Measurements from ENCODE around the gene SYK.
"Not testable (repeated sequence)": the region's sequence is repeated elsewhere in the genome, so short reads cannot be mapped to it uniquely, and the experiment has no call there.

Gene SYK

GRCh38 chr9:90884178-90884577, 82.6 kb downstream of the SYK start:
- Histone ChIP-seq H3K4me2 (ENCODE audit: low read length, poor library complexity, severe bottlenecking) (no peak overlapping the region), H3K9me3 (ENCODE audit: control insufficient read depth, low read length) (peaks cover 8% of the 10 kb centered on the region), H4K8ac (ENCODE audit: low read length) (no peak overlapping the region), H2AFZ (ENCODE audit: low read depth, low read length) (no peak overlapping the region), H4K91ac (ENCODE audit: low read length) (no peak overlapping the region), H2AK5ac (ENCODE audit: low read length, severe bottlenecking) (no peak overlapping the region), H3K9ac (ENCODE audit: low read length) (no peak overlapping the region), H2BK12ac (ENCODE audit: low read length in 2 of 2) (no peak overlapping the region), H2BK120ac (ENCODE audit: low read depth, low read length) (no peak overlapping the region), H3K4me1 (ENCODE audit: control insufficient read depth, insufficient read depth, low read depth, low read length) (peaks cover 2% of the 10 kb centered on the region), H2BK5ac (ENCODE audit: low read depth, low read length, poor library complexity, severe bottlenecking) (no peak overlapping the region), H3K27ac (ENCODE audit: low read length, poor library complexity, severe bottlenecking) (no peak overlapping the region), H3K14ac (ENCODE audit: low read length in 2 of 2) (no peak overlapping the region), H3K4me3 (ENCODE audit: insufficient read depth in 1 of 2, low read depth in 1 of 2, low read length in 2 of 2) (no peak overlapping the region), H3K18ac (ENCODE audit: low read depth in 1 of 2, low read length in 2 of 2) (no peak overlapping the region), H3K27me3 (ENCODE audit: control insufficient read depth in 1 of 2, insufficient read depth in 1 of 2, low read length in 2 of 2) (peaks cover 0 to 25% of the 10 kb centered on the region in 2 experiments), H3K23ac (ENCODE audit: low read length in 2 of 2) (no peak overlapping the region), H2BK15ac (ENCODE audit: low read depth, poor library complexity, severe bottlenecking) (no peak overlapping the region), H3K79me1 (replicated peaks; ENCODE audit: low read length, poor library complexity, severe bottlenecking) (no peaks in the 10 kb centered on the region), H3K36me3 (ENCODE audit: control insufficient read depth in 1 of 2, insufficient read depth in 2 of 2, low read depth in 1 of 2, low read length in 2 of 2) (peaks cover 0 to 27% of the 10 kb centered on the region in 2 experiments), H3K4ac (ENCODE audit: low read depth in 1 of 2, low read length in 2 of 2) (no peak overlapping the region)
- 91% methylated on average over 7 of the region's 8 CpGs for WGBS
- DNase-seq, result no peak

GRCh38 chr9:90886868-90887267, 85.2 kb downstream of the SYK start:
- not testable (repeated sequence) for H3K9me3 ChIP-seq (ENCODE audit: control insufficient read depth, low read length); H4K91ac ChIP-seq (ENCODE audit: low read length); H3K9ac ChIP-seq (ENCODE audit: low read length); H2BK120ac ChIP-seq (ENCODE audit: low read depth, low read length); H2AK5ac ChIP-seq (ENCODE audit: low read length, severe bottlenecking); H2BK5ac ChIP-seq (ENCODE audit: low read depth, low read length, poor library complexity, severe bottlenecking); DNase-seq; H3K79me1 ChIP-seq (replicated peaks; ENCODE audit: low read length, poor library complexity, severe bottlenecking); H3K27ac ChIP-seq (ENCODE audit: low read length, poor library complexity, severe bottlenecking); H2BK12ac ChIP-seq (ENCODE audit: low read length in 2 of 2); H3K4me1 ChIP-seq (ENCODE audit: control insufficient read depth, insufficient read depth, low read depth, low read length); H3K4me3 ChIP-seq (ENCODE audit: insufficient read depth in 1 of 2, low read depth in 1 of 2, low read length in 2 of 2); H3K4ac ChIP-seq (ENCODE audit: low read depth in 1 of 2, low read length in 2 of 2); H3K14ac ChIP-seq (ENCODE audit: low read length in 2 of 2); H2BK15ac ChIP-seq (ENCODE audit: low read depth, poor library complexity, severe bottlenecking); H3K23ac ChIP-seq (ENCODE audit: low read length in 2 of 2); H2AFZ ChIP-seq (ENCODE audit: low read depth, low read length); H4K8ac ChIP-seq (ENCODE audit: low read length); H3K4me2 ChIP-seq (ENCODE audit: low read length, poor library complexity, severe bottlenecking); H3K18ac ChIP-seq (ENCODE audit: low read depth in 1 of 2, low read length in 2 of 2)
- Histone ChIP-seq H3K36me3 (ENCODE audit: control insufficient read depth in 1 of 2, insufficient read depth in 2 of 2, low read depth in 1 of 2, low read length in 2 of 2) (peaks cover 0 to 26% of the 10 kb centered on the region in 2 experiments), H3K27me3 (ENCODE audit: control insufficient read depth in 1 of 2, insufficient read depth in 1 of 2, low read length in 2 of 2) (peaks cover 0 to 37% of the 10 kb centered on the region in 2 experiments)

- no peak overlapping the region for H4K8ac ChIP-seq (ENCODE audit: low read length)
- H3K36me3 ChIP-seq (ENCODE audit: control insufficient read depth in 1 of 2, insufficient read depth in 2 of 2, low read depth in 1 of 2, low read length in 2 of 2), result peaks cover 0 to 15% of the 10 kb centered on the region in 2 experiments
- no peak overlapping the region for H3K4ac ChIP-seq (ENCODE audit: low read depth in 1 of 2, low read length in 2 of 2)
- H2AK5ac ChIP-seq (ENCODE audit: low read length, severe bottlenecking), result no peak overlapping the region
- WGBS, result 95% methylated on average over 8 of the region's 8 CpGs
- no peak overlapping the region for H2AFZ ChIP-seq (ENCODE audit: low read depth, low read length)
- H3K79me1 ChIP-seq (replicated peaks; ENCODE audit: low read length, poor library complexity, severe bottlenecking), result no peaks in the 10 kb centered on the region
- no peak overlapping the region for H3K23ac ChIP-seq (ENCODE audit: low read length in 2 of 2)
- no peak overlapping the region for H3K27ac ChIP-seq (ENCODE audit: low read length, poor library complexity, severe bottlenecking)
- H3K27me3 ChIP-seq (ENCODE audit: control insufficient read depth in 1 of 2, insufficient read depth in 1 of 2, low read length in 2 of 2), result peaks cover 0 to 48% of the 10 kb centered on the region in 2 experiments
- H2BK5ac ChIP-seq (ENCODE audit: low read depth, low read length, poor library complexity, severe bottlenecking), result no peak overlapping the region
- H3K4me1 ChIP-seq (ENCODE audit: control insufficient read depth, insufficient read depth, low read depth, low read length), result no peaks in the 10 kb centered on the region
- no peak overlapping the region for H3K14ac ChIP-seq (ENCODE audit: low read length in 2 of 2)
- no peak overlapping the region for H2BK15ac ChIP-seq (ENCODE audit: low read depth, poor library complexity, severe bottlenecking)
- no peak overlapping the region for H2BK120ac ChIP-seq (ENCODE audit: low read depth, low read length)
- no peak overlapping the region for H3K18ac ChIP-seq (ENCODE audit: low read depth in 1 of 2, low read length in 2 of 2)
- H3K9ac ChIP-seq (ENCODE audit: low read length), result no peak overlapping the region
- no peak overlapping the region for H2BK12ac ChIP-seq (ENCODE audit: low read length in 2 of 2)
- no peak overlapping the region for H4K91ac ChIP-seq (ENCODE audit: low read length)
- no peak for DNase-seq
- H3K4me3 ChIP-seq (ENCODE audit: insufficient read depth in 1 of 2, low read depth in 1 of 2, low read length in 2 of 2), result no peak overlapping the region
- peaks cover 8% of the 10 kb centered on the region for H3K9me3 ChIP-seq (ENCODE audit: control insufficient read depth, low read length)
- H3K4me2 ChIP-seq (ENCODE audit: low read length, poor library complexity, severe bottlenecking), result no peak overlapping the region
Measured at GRCh38 chr9:90888941-90889340, 87.3 kb downstream of the SYK start.

- H3K79me1 ChIP-seq (replicated peaks; ENCODE audit: low read length, poor library complexity, severe bottlenecking), result no peaks in the 10 kb centered on the region
- H4K8ac ChIP-seq (ENCODE audit: low read length), result peak overlapping the region; percentile 33
- peaks cover 8% of the 10 kb centered on the region for H3K9me3 ChIP-seq (ENCODE audit: control insufficient read depth, low read length)
- 83% methylated on average over 10 of the region's 10 CpGs for WGBS
- H3K4me2 ChIP-seq (ENCODE audit: low read length, poor library complexity, severe bottlenecking), result no peak overlapping the region
- no peak overlapping the region for H3K4ac ChIP-seq (ENCODE audit: low read depth in 1 of 2, low read length in 2 of 2)
- DNase-seq, result no peak
- H3K14ac ChIP-seq (ENCODE audit: low read length in 2 of 2), result no peak overlapping the region
- H3K27me3 ChIP-seq (ENCODE audit: control insufficient read depth in 1 of 2, insufficient read depth in 1 of 2, low read length in 2 of 2), result peaks cover 0 to 52% of the 10 kb centered on the region in 2 experiments
- no peak overlapping the region for H3K27ac ChIP-seq (ENCODE audit: low read length, poor library complexity, severe bottlenecking)
- H2BK12ac ChIP-seq (ENCODE audit: low read length in 2 of 2), result no peak overlapping the region
- H2AFZ ChIP-seq (ENCODE audit: low read depth, low read length), result no peak overlapping the region
- H3K4me3 ChIP-seq (ENCODE audit: insufficient read depth in 1 of 2, low read depth in 1 of 2, low read length in 2 of 2), result no peak overlapping the region
- H3K9ac ChIP-seq (ENCODE audit: low read length), result no peak overlapping the region
- no peak overlapping the region for H2BK15ac ChIP-seq (ENCODE audit: low read depth, poor library complexity, severe bottlenecking)
- H4K91ac ChIP-seq (ENCODE audit: low read length), result no peak overlapping the region
- H2BK120ac ChIP-seq (ENCODE audit: low read depth, low read length), result no peak overlapping the region
- H3K23ac ChIP-seq (ENCODE audit: low read length in 2 of 2), result no peak overlapping the region
- peaks cover 0 to 17% of the 10 kb centered on the region in 2 experiments for H3K36me3 ChIP-seq (ENCODE audit: control insufficient read depth in 1 of 2, insufficient read depth in 2 of 2, low read depth in 1 of 2, low read length in 2 of 2)
- H3K4me1 ChIP-seq (ENCODE audit: control insufficient read depth, insufficient read depth, low read depth, low read length), result no peaks in the 10 kb centered on the region
- H2BK5ac ChIP-seq (ENCODE audit: low read depth, low read length, poor library complexity, severe bottlenecking), result no peak overlapping the region
- H3K18ac ChIP-seq (ENCODE audit: low read depth in 1 of 2, low read length in 2 of 2), result no peak overlapping the region
- no peak overlapping the region for H2AK5ac ChIP-seq (ENCODE audit: low read length, severe bottlenecking)
Measured at GRCh38 chr9:90890146-90890810, 88.7 kb downstream of the SYK start.

All from mesenchymal stem cell (in vitro differentiated cells and primary cell).